Activated B cell treated with CpG ODN at 0.5 μM for 24 hours (primary cell): ENCODE results near the gene SIX3. TPM values are rescaled to one million over a fixed set of nuclear protein-coding genes. Genes with fewer than 3 reads are reported as not detected.

Experiments
- ATAC-seq: fragments of 200-7000 bp; cut with Tn5 transposase; one replicate; pipeline ENCODE4 v1.10.0; 2021; ENCODE audit warnings: low read depth, mild to moderate bottlenecking, moderate library complexity
- CTCF ChIA-PET: fragments of 350-600 bp; sonication (Branson Sonifier 250); formaldehyde crosslinking; loops from one replicate; lab custom pipeline; 2021; ENCODE audit warnings: antibody characterized with exemption; lab: Charles Lee
- POLR2A ChIA-PET: fragments of 350-600 bp; sonication (Branson Sonifier 250); formaldehyde crosslinking; loops from one replicate; lab custom pipeline; 2021; ENCODE audit warnings: antibody characterized with exemption; lab: Charles Lee
- DNase-seq: peaks from one replicate; pipeline ENCODE4 v3.0.0; 2022
- H3K27ac Mint-ChIP-seq: one replicate; pipeline ENCODE4 v1.8.0; 2020; ENCODE audit warnings: mixed read lengths
- H3K27me3 Mint-ChIP-seq: one replicate; pipeline ENCODE4 v1.8.0; 2021; ENCODE audit warnings: mixed read lengths
- H3K36me3 Mint-ChIP-seq: one replicate; pipeline ENCODE4 v1.8.0; 2021; ENCODE audit warnings: low read depth, mixed read lengths
- H3K4me1 Mint-ChIP-seq: one replicate; pipeline ENCODE4 v1.8.0; 2021; ENCODE audit warnings: mixed read lengths
- H3K4me3 Mint-ChIP-seq: one replicate; pipeline ENCODE4 v1.8.0; 2020; ENCODE audit warnings: mild to moderate bottlenecking, mixed read lengths
- H3K9me3 Mint-ChIP-seq: one replicate; pipeline ENCODE4 v1.8.0; 2020; ENCODE audit warnings: mixed read lengths
- intact Hi-C: fragments of 100-400 bp; cut with micrococcal nuclease; formaldehyde crosslinking; loops from one replicate; pipeline ENCODE4 v1.15.1; 2024
- total RNA-seq: library from RNA; stranded (reverse); gene quantifications from 2 replicates; pipeline ENCODE4 v1.2.3, GENCODE V29; 2022
- TF ChIP-seq, protein P1 (sequence below): fragments of 200-600 bp; IDR thresholded peaks from one replicate; pipeline ENCODE4 v1.8.0; 2022; ENCODE audit warnings: antibody characterized with exemption, mild to moderate bottlenecking

Gene SIX3
- total RNA-seq, 1 donor from 2014 or later: not detected

DNA sequence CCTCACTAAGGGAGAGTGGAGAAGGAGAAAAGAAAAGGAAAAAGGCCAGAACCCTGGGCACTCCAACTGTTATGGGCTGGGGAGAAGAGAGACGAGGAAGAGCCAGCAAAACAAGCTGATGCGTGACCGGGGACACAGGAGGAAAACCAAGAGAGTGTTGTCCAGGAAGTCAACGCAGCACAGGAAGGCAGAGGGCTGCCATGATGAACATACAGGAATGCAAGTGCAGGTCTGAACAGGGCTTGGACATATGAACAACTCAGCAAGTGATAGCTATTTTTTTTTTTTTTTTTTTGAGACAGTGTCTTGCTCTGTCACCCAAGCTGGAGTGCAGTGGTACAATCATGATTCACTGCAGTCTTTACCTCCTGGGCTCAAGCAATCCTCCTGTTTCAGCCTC lies 28.4 kb downstream of the SIX3 start:
- Mint-ChIP-seq H3K27me3 (peaks cover 39% of the 10 kb centered on the region), H3K4me3 (no peak overlapping the region), H3K36me3 (no peaks in the 10 kb centered on the region), H3K27ac (no peak overlapping the region), H3K4me1 (peaks cover 4% of the 10 kb centered on the region), H3K9me3 (no peaks in the 10 kb centered on the region)
- ChIA-PET POLR2A (no interaction called here), CTCF (interaction anchor here (0.8 to 1.2 kb wide), 2 partner anchors 11 to 13 kb away, joined by 3 to 4 read pairs; no protein-coding TSS in a partner anchor)
- ATAC-seq (no peak), DNase-seq (no peak)
- TF ChIP-seq, protein P1, sequence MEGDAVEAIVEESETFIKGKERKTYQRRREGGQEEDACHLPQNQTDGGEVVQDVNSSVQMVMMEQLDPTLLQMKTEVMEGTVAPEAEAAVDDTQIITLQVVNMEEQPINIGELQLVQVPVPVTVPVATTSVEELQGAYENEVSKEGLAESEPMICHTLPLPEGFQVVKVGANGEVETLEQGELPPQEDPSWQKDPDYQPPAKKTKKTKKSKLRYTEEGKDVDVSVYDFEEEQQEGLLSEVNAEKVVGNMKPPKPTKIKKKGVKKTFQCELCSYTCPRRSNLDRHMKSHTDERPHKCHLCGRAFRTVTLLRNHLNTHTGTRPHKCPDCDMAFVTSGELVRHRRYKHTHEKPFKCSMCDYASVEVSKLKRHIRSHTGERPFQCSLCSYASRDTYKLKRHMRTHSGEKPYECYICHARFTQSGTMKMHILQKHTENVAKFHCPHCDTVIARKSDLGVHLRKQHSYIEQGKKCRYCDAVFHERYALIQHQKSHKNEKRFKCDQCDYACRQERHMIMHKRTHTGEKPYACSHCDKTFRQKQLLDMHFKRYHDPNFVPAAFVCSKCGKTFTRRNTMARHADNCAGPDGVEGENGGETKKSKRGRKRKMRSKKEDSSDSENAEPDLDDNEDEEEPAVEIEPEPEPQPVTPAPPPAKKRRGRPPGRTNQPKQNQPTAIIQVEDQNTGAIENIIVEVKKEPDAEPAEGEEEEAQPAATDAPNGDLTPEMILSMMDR: no peak
- intact Hi-C loops: no loop called here

DNA sequence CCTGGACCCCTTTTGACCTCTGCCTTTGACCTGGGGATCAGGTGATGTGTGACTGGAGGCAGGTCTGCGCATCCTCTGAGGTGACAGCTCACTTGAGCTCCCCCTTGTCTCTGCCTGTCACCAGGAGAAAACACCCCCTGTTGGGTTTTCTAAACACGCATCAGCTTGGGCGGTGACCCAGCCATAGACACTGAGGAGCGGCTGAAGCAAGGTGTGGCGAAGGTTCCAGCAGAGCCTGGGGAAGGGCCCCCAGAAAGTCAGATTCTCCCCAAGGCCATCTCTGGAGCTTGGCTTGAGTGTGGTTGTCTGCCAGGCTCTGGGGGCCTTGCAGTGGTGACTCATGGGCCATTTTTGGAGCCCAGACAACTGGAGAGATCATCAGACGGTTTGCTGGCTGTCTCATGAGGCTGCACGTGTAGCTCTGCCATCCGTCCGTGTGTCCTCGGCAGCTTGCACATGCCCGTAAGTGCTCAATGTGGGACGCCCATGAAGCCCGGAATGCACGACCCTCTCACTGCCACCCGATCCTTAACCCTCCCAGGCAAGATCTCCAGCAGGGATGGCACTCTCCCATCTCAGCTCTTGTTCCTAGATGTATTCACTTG lies 29.4 kb downstream of the SIX3 start:
- H3K36me3 Mint-ChIP-seq: no peaks in the 10 kb centered on the region
- H3K27ac Mint-ChIP-seq: no peak overlapping the region
- peaks cover 31% of the 10 kb centered on the region for H3K27me3 Mint-ChIP-seq
- H3K4me1 Mint-ChIP-seq: peaks cover 4% of the 10 kb centered on the region
- ChIA-PET CTCF (interaction anchor here (0.8 to 1.2 kb wide), 2 partner anchors 10 to 12 kb away, joined by 3 to 4 read pairs; no protein-coding TSS in a partner anchor), POLR2A (interaction anchor here (0.9 kb wide), 1 partner anchor 198 kb away, joined by 3 read pairs; no protein-coding TSS in a partner anchor)
- TF ChIP-seq, protein P1: no peak
- DNase-seq (no peak), ATAC-seq (no peak)
- intact Hi-C loops: no loop called here
- no peaks in the 10 kb centered on the region for H3K9me3 Mint-ChIP-seq
- H3K4me3 Mint-ChIP-seq: no peak overlapping the region

DNA sequence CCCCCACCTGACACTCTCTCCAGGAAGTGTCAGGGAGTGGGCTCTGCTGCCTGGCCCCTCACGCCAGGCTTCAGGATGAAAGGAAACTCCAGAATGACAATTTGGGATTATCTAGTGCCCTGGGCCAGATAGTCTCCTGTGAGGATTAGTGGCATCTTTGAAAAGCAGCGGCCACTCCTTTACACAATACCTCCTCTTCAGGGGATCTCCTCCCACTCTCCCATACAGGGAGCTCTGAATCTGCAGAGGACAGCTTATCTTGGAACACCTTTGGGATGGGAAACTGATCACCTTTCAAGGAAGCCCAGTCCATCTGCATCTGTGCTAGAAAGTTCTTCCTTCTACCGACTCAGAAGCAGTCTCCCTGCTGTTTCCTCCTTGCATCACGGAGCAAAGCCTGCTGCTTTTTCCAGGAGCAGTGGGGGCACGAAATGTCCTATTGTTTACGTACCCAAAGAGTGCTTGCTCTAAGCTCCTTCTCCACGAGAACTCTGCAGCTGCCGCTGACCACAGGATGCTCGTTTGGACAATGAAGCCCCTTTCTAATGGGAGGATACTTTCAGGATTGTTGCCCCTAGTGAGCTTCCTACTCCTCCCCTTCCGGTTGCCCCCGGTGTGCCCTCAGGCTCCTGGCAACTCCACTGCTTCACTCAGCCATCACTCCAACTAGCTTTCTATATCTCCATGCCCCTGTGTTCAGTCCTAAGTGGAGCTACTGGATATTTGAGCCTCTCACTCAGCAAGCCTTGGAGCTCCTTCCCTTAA lies 31.5 kb downstream of the SIX3 start:
- ATAC-seq (no peak), DNase-seq (no peak)
- Mint-ChIP-seq H3K36me3 (no peaks in the 10 kb centered on the region), H3K27ac (no peak overlapping the region), H3K27me3 (peaks cover 23% of the 10 kb centered on the region), H3K9me3 (no peaks in the 10 kb centered on the region), H3K4me3 (peak overlapping the region; percentile 19), H3K4me1 (peaks cover 4% of the 10 kb centered on the region)
- intact Hi-C loops: no loop called here
- ChIA-PET CTCF (no interaction called here), POLR2A (no interaction called here)
- TF ChIP-seq, protein P1: no peak

DNA sequence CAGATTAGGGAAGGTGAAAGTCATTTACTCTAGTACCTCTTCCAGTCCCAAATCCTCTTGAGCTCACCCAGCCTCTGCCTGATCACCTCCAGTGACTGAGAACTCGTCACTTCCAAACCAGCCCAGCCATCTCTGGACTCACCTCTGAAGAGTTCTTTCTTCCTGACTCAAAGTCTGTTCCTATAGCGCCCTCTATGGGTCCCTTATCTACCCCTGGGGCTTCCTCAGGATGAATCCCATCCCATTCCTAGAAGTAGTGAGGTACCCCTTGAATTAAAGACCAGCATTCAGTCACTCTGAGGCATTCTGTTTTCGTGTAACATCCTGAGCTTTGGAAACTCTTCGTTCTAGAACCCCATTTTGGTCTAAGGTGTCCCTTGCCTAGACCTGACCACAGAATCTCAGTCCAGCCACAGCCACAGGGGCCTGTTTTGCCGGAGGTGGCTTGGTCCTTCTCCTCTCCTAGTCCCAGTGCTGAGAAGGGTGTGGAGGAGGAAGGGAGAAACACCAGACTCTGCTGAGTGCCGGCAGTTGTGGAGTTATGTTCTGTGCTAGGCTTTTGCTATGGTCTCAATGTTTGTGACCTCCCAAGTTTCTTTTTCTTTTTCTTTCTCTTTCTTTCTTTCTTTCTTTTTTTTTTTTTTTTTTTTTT lies 32.7 kb downstream of the SIX3 start:
- Mint-ChIP-seq H3K4me1 (peaks cover 4% of the 10 kb centered on the region), H3K36me3 (no peaks in the 10 kb centered on the region), H3K9me3 (no peaks in the 10 kb centered on the region), H3K4me3 (no peak overlapping the region), H3K27ac (no peak overlapping the region), H3K27me3 (peaks cover 22% of the 10 kb centered on the region)
- intact Hi-C loops: no loop called here
- ATAC-seq (no peak), DNase-seq (no peak)
- ChIA-PET POLR2A (no interaction called here), CTCF (no interaction called here)
- TF ChIP-seq, protein P1: no peak
